Spinal cord (tissue), 10 donors: Measurements from ENCODE around the gene MRPS27. TPM values are rescaled to one million over a fixed set of nuclear protein-coding genes. Genes with fewer than 3 reads are reported as not detected.
"Not testable (repeated sequence)": the region's sequence is repeated elsewhere in the genome, so short reads cannot be mapped to it uniquely, and the experiment has no call there.

Source experiments
- DNase-seq, 6 donors: peaks; one replicate each; pipeline versions ENCODE4 v3.0.0 to v3.0.0-alpha.2; 2013 to 2015; ENCODE audit warnings: low spot score in 6 of 6, low read depth in 4 of 6
- H3K27ac ChIP-seq: one replicate; pipeline ENCODE4 v1.5.1; 2013; ENCODE audit warnings: low read depth, low read length, control low read depth
- H3K27me3 ChIP-seq: one replicate; pipeline ENCODE4 v1.6.1; 2013; ENCODE audit warnings: low read length; ENCODE audit not compliant: control insufficient read depth, insufficient read depth
- H3K36me3 ChIP-seq: one replicate; pipeline ENCODE4 v1.6.1; 2013; ENCODE audit warnings: low read length; ENCODE audit not compliant: control insufficient read depth, insufficient read depth
- H3K4me1 ChIP-seq: one replicate; pipeline ENCODE4 v1.6.1; 2013; ENCODE audit warnings: low read length; ENCODE audit not compliant: control insufficient read depth, insufficient read depth
- H3K4me3 ChIP-seq: one replicate; pipeline ENCODE4 v1.5.1; 2013; ENCODE audit warnings: low read depth, low read length, control low read depth
- H3K9me3 ChIP-seq: one replicate; pipeline ENCODE4 v1.6.1; 2013; ENCODE audit warnings: low read length; ENCODE audit not compliant: control insufficient read depth, insufficient read depth
- WGBS: methylation state at CpG from one replicate; pipeline ENCODE4 v1.1.5; 2013; ENCODE audit warnings: missing lambda C conversion rate; ENCODE audit not compliant: insufficient coverage; 5-methylcytosine and 5-hydroxymethylcytosine counted together
- polyA plus RNA-seq, 2 donors: library from polyadenylated mRNA; unstranded; fragments of 120-200 nt; gene quantifications; one replicate each; pipeline ENCODE4 v1.2.1, GENCODE V29; 2013; ENCODE audit not compliant: insufficient read length in 2 of 2
- total RNA-seq, 2 donors: library from RNA; depleted of rRNA in 1 of 2; stranded (reverse); fragments of 120-200 nt in 1 of 2; fragments of >200 nt in 1 of 2; gene quantifications; one replicate each; pipeline versions ENCODE4 v1.2.3 to v1.2.4, GENCODE V29; 2013 to 2014
- donor health status: healthy.

The MRPS27 gene
- total and polyA plus RNA-seq, 4 donors = 49.4 to 58.8 (median 51.8) TPM

- H3K36me3 ChIP-seq = peaks cover 9% of the 10 kb centered on the region
- peak overlapping the region; percentile 87 for H3K4me3 ChIP-seq
- no peaks in the 10 kb centered on the region for H3K27me3 ChIP-seq
- WGBS = under 1% methylated on average over 71 of the region's 76 CpGs
- peak; percentile 92 to 99 (median 94) for DNase-seq
- H3K4me1 ChIP-seq = peaks cover 8% of the 10 kb centered on the region
- H3K27ac ChIP-seq = peak overlapping the region; percentile 98
- H3K9me3 ChIP-seq = no peaks in the 10 kb centered on the region
These were observed 11.8 kb downstream of the MRPS27 start for GRCh38 chr5:72307968-72308852.

GRCh38 chr5:72307573-72307967, 12.5 kb downstream of the MRPS27 start:
- peaks cover 8% of the 10 kb centered on the region for H3K4me1 ChIP-seq
- H3K36me3 ChIP-seq = peaks cover 9% of the 10 kb centered on the region
- no peaks in the 10 kb centered on the region for H3K9me3 ChIP-seq
- 8% methylated on average over 2 of the region's 8 CpGs for WGBS
- peak overlapping the region; percentile 87 for H3K4me3 ChIP-seq
- peak overlapping the region; percentile 98 for H3K27ac ChIP-seq
- no peaks in the 10 kb centered on the region for H3K27me3 ChIP-seq
- no peak for DNase-seq

- 100% methylated on average over 2 of the region's 2 CpGs for WGBS
- no peaks in the 10 kb centered on the region for H3K9me3 ChIP-seq
- DNase-seq = no peak
- H3K4me1 ChIP-seq = peaks cover 8% of the 10 kb centered on the region
- no peaks in the 10 kb centered on the region for H3K27me3 ChIP-seq
- H3K27ac ChIP-seq = no peak overlapping the region
- peaks cover 7% of the 10 kb centered on the region for H3K36me3 ChIP-seq
- H3K4me3 ChIP-seq = no peak overlapping the region
These were observed 14.6 kb downstream of the MRPS27 start for GRCh38 chr5:72305194-72306142.

- Histone ChIP-seq H3K9me3 (no peaks in the 10 kb centered on the region), H3K36me3 (peaks cover 3% of the 10 kb centered on the region), H3K27ac (no peak overlapping the region), H3K27me3 (no peaks in the 10 kb centered on the region), H3K4me1 (peaks cover 2% of the 10 kb centered on the region), H3K4me3 (no peak overlapping the region)
- WGBS = 0% methylated on average over 1 of the region's 3 CpGs
- no peak for DNase-seq
These were observed 17.9 kb downstream of the MRPS27 start for GRCh38 chr5:72302171-72302570.

GRCh38 chr5:72301557-72301956, 18.5 kb downstream of the MRPS27 start:
- Histone ChIP-seq H3K4me1 (no peaks in the 10 kb centered on the region), H3K36me3 (peaks cover 3% of the 10 kb centered on the region), H3K27ac (no peak overlapping the region), H3K27me3 (no peaks in the 10 kb centered on the region), H3K9me3 (no peaks in the 10 kb centered on the region), H3K4me3 (no peak overlapping the region)
- 49% methylated on average over 5 of the region's 6 CpGs for WGBS
- peak in 2 of 6 donors; percentile 40 to 76 for DNase-seq

GRCh38 chr5:72300590-72301339, 19.3 kb downstream of the MRPS27 start:
- no peaks in the 10 kb centered on the region for H3K9me3 ChIP-seq
- no CpG with 5 or more reads among the region's 1 CpG for whole genome bisulfite sequencing
- no peaks in the 10 kb centered on the region for H3K27me3 ChIP-seq
- H3K27ac ChIP-seq = no peak overlapping the region
- no peak for DNase-seq
- H3K4me1 ChIP-seq = no peaks in the 10 kb centered on the region
- no peak overlapping the region for H3K4me3 ChIP-seq
- H3K36me3 ChIP-seq = peaks cover 3% of the 10 kb centered on the region

GRCh38 chr5:72298711-72299110, 21.3 kb downstream of the MRPS27 start:
- no CpG with 5 or more reads among the region's 5 CpGs for WGBS
- DNase-seq = no peak
- Histone ChIP-seq H3K9me3 (no peaks in the 10 kb centered on the region), H3K4me1 (no peaks in the 10 kb centered on the region), H3K27me3 (no peaks in the 10 kb centered on the region), H3K36me3 (peaks cover 3% of the 10 kb centered on the region), H3K4me3 (no peak overlapping the region), H3K27ac (no peak overlapping the region)

- WGBS = 90% methylated on average over 2 of the region's 3 CpGs
- not testable (repeated sequence) for H3K27me3 ChIP-seq, H3K4me3 ChIP-seq, H3K27ac ChIP-seq, H3K9me3 ChIP-seq, DNase-seq, H3K4me1 ChIP-seq, H3K36me3 ChIP-seq
These were observed 21.9 kb downstream of the MRPS27 start for GRCh38 chr5:72298136-72298535.

GRCh38 chr5:72296256-72296655, 23.8 kb downstream of the MRPS27 start:
- Histone ChIP-seq H3K36me3 (no peaks in the 10 kb centered on the region), H3K9me3 (no peaks in the 10 kb centered on the region), H3K4me3 (no peak overlapping the region), H3K27me3 (no peaks in the 10 kb centered on the region), H3K4me1 (no peaks in the 10 kb centered on the region), H3K27ac (no peak overlapping the region)
- no CpG with 5 or more reads among the region's 2 CpGs for WGBS
- DNase-seq = peak in 1 of 6 donors; percentile 66
